CD1c-positive myeloid dendritic cell (primary cell): ENCODE measurements around the gene NRBF2.
"Not testable (repeated sequence)": the region's sequence is repeated elsewhere in the genome, so short reads cannot be mapped to it uniquely, and the experiment has no call there.

ENCODE experiments used
- DNase-seq: peaks from one replicate; pipeline ENCODE4 v3.0.0-alpha.2; 2016; ENCODE audit errors: extremely low spot score

NRBF2 gene

DNA sequence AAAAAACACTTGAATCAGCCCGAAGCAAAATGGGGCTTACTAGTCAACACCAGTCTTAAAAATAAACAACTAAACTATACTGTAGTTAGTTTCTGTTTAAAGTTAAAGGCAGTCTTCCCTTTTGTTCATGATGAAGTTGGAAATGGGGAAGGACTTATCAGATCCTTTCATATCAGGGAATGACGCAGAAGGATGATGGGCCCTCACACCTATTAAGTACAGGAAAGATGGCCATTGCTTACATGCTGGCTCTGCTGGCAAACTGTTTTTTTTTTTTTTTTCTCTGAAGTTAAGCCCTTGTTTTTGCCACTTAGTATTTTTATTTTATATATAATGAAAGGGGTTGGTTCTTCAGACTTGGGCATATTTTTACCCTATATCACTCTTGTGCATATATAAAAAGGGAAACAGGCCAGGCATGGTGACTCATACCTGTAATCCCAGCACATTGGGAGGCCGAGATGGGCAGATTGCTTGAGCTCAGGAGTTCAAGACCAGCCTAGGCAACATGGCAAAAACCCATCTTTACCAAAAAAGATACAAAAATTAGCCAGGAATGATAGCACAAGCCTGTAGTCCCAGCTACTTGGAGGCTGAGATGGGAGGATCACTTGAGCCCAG lies 16.6 kb upstream of the NRBF2 start:
- DNase-seq: no peak

DNA sequence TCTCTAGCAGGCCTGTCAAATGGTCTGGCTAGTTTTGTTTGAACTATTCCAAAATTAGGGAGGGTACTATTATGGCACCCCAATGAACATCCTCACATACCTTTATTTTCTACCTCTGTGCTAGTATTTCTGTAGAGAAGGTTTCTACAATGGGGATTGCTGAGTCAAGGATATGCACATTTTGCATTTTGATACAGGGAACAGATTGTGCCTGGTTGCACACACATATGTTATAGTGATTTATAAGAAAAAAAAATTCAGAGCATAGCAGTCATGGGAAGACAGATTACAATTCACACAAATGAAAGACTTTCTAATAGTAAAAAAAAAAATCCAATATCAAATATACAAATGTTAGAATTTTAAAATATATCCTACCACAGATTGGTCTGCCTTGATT lies 14.1 kb upstream of the NRBF2 start:
- no peak for DNase-seq

DNA sequence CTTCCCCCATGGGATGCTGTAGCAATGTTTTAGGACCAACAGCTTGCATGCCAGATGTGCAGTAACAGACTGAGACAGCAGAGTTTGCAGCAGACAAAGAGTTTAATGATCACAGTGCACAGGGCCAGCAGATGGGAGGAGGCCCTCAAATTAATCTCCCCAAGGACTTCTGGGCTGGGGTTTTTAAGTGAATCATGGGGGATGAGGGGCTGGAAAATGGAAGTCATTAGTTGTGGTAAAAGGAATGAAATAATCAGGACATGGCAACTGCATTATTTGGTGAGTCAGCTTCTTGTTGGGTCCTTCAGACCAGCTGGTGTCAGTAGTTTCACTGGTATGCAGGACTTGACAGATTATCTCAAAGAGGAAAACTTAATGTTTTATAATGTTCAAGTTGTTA lies 12.6 kb upstream of the NRBF2 start:
- DNase-seq: no peak

DNA sequence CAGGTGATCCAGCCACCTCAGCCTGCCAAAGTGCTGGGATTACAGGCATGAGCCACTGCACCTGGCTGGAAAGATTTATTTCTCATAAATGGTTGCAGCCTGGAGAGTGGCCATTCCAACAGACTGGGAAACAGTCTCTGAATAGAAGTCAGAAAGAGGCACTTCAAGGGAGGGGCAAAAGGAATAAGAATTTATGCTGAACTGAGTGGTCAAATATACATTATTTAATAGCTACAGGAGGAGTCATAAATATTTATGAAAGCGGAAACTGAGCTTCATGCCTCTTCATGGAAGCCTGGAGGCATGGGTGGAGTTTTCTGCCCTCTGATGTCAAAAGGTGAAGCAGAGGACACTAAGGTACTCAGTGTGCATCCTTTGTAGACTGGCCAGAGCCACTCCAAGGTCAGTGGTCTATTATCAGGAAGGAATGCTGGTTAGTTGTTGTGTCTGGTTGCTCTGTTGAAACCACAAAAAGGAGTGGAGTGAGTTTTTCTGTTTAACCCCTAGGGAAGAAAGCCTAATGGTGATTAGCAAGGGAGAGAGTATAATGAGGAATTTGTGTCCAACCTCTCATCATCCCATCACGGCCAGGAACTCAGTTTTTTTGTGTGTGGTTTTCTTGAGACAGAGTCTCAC lies 9.3 kb upstream of the NRBF2 start:
- no peak for DNase-seq

DNA sequence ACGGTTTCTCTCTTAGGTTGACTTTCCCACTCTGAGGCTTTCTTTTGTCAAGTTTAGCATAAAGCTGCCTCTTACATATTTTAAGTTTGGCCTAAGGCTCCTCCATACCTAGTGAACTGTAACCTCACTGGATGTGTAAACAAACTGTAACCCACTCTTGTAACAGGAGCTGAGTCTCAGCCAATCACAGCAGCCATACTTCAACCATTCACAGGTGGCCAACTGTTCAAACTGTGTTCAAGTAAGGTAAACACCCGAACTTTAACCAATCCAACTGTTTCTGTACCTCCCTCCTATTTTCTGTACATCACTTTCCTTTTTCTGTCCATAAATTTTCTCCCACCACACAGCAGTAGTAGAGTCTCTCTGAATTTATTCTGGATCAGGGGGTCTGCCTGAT lies 7.7 kb upstream of the NRBF2 start:
- no peak for DNase-seq

DNA sequence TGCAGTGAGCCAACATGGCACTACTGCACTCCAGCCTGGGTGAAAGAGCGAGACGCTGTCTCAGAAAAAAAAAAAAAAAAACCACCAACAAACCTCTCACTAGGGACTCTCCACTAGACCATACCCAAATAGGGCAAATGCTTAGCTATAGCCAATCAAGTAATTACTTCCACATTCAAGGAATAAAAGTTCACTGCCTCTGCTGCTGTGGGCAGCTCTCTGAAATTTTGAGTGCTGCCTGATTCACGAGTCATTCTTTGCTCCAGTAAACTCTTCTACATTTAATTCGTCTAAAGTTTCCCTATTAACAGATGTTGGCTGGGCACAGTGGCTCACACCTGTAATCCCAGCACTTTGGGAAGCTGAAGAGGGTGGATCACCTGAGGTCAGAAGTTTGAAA lies 4.7 kb upstream of the NRBF2 start:
- no peak for DNase-seq

DNA sequence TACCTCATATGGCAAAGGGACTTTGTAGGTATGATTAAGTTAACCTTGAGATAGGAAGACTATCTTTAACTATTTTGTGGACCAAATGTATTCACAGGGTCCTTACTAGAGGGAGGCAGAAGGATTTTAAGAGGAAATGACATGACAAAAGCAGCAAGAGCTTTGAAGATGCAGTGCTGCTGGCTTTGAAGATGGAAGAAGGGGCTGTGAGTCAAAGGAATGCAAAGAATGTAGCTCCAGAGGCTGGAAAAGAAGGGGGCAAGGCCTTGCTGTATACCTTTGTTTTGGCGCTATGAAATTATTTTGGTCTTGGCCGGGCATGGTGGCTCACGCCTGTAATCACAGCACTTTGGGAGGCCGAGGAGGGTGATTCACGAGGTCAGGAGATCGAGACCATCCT lies 3.2 kb upstream of the NRBF2 start:
- DNase-seq: no peak

DNA sequence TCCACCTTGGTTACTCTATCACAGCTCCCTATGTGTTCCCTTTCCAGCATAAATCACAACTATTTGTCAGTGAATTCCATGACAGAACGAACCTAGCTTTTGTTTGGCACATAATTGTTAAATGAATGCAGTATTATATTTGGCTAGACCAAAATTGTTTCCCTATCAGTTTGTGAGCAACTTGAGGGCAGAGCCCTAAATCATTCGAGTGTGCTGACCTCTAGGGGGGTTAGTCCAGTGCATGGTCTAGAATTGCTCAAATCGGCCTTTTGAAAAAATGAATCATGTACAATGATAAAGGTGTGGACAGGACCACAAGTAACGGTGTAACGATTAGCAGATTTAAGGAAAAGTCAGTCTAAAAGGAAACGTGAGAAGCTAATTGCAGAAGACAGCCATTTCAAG lies 475 bp upstream of the NRBF2 start:
- no peak for DNase-seq

DNA sequence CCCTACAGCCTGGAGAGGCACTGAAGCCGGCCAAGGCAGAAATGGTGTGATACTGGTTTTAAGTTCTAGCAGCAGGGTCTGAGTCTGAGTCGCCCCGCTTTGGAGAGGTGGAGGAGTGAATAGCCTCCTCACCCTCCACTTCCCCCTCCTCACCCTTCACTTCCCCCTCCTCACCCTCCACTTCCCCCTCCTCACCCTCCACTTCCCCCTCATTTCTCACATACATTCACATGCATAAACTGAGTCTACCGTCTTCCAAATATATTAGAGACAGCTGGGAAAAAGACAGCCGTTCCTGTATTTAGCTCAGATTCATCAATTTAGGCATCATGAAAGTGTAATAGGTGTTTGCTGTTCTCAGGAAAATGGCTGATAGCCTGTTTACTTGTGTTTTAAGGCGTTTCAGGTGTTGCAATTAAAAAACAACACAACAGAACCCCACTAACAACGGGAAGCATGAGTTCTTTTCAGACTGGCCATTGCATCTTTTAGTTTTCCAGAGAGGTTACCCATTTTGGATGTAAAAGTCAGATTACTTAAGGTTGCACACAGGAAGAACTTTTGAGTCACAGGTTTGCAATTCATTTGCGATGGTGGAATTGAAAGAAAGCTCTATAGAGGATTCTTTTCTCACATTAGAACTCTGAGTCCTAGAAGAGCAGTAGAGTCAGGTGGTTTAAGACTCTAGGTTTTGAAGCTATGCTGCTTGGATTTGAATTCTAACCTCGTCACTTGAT lies 861 bp downstream of the NRBF2 start:
- peak; percentile 64 for DNase-seq

DNA sequence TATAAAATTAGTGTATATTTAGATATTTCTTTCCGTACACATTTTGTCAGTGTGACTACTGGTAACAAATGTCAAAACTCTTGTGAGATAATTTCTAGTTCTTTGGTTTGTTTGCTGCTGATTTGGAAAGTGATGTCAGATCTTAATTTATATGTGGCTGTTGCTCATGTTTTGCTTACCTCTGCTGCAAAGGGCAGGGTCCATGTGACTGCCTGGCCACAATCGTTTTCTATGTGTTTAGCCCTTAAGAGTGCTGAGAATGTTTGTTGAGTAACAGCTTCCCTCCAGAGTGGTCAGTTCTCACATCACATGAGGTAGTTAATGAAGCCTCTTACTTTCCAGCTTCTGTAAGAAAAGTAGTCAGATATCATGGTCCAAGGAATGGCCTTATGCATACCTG lies 4.2 kb downstream of the NRBF2 start:
- peak; percentile 35 for DNase-seq

DNA sequence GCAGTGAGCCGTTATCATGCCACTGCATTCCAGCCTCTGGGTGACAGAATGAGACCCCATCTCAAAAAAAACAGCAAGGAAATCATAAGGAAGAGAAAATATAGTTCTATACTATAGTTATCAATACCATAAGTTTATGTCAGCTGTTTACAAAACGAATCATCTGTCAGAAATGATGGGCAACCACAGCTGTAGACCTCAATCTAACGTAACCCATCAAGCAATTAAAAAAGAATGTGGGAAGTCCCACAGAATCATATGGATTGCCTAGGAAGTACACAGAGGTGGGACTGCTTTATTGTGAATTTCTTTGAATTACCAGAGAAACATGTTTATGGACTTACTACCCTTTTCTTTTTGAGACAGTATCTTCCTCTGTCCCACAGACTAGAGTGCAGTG lies 6.9 kb downstream of the NRBF2 start:
- DNase-seq: no peak

DNA sequence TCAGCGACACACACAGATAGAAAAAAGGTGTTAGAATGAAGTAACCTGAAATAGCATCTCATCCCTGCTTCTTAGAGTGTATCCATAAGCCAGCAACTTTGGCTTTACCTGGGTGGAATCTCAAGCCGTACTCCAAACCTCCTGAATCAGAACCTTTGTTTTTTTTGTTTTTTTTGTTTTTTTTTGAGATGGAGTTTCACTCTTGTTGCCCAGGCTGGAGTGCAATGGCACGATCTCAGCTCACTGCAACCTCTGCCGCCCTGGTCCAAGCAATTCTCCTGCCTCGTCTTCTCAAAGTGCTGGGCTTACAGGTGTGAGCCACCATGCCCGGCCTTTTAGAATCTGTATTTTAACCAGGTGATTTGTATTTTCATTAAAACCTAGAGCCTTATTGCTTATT lies 9.0 kb downstream of the NRBF2 start:
- no peak for DNase-seq

DNA sequence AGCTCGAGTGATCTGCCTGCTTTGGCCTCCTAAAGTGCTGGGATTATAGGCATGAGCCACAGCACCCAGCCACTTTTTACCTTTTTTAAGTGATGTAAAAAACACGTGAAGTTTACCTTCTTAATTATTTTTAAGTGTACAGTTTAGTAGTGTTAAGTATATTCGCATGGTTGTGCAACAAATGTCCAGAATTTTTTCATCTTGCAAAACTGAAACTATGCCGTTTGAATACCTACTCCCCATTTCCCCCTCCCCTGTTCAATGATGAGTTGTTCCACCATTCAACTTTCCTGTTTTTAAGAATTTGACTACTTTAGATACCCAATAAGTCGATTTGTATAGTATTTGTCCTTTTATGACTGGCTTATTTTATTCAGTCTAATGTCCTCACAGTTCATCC lies 10.9 kb downstream of the NRBF2 start:
- DNase-seq: peak; percentile 21

DNA sequence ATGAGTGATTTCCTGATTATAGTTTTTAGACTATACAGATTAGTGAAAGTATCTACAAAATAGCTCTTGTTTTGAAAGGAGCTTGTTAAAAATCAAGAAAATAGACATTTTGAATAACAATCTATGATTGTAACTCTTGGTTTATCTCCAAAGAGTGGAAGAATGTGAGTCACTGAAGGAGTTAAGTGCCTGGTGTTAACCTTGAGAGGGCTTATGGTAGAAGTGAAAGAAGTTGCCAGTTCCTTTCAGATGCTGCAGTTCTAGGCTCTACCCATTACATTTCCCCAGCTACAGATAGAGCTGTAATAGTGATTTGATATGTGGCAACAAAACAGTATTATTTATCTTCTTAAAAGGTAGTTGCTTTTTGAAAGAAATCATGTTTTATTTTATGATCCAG lies 12.7 kb downstream of the NRBF2 start:
- DNase-seq: no peak

DNA sequence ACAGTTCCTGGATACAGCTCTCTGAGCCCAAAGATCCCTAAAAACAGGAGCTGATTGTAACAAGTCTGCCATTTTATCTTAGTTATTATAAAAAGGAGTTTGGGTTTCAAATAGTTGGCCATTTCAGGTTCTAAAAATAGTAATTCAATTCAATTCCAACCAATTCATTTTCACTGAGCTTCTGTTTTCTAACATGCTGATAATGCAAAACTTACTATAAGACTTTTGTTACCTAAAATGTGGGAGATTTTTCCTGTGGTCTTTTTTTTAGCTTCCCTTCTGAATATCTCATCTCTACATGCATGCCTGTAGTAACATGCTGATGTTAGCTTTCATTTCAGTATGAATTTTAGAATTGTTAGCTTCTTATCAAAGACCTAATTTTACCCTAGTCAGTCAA lies 13.4 kb downstream of the NRBF2 start:
- no peak for DNase-seq

DNA sequence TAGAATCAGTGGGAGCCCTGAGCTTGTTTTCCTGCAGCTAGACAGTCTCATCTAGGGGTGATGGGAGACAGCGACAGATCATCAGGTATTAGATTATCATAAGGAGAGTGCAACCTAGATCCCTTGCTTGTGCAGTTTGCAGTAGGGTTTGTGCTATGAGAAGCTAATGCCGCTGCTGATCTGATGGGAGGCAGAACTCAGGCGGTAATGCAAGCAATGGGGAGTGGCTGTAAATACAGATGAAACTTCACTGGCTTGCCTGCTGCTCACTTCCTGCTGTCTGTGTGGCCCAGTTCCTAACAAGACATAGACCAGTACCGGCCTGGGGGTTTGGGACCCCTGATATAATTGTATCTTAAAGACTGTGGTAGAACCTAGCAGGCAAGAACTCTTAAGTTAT lies 17.6 kb downstream of the NRBF2 start:
- no peak for DNase-seq

DNA sequence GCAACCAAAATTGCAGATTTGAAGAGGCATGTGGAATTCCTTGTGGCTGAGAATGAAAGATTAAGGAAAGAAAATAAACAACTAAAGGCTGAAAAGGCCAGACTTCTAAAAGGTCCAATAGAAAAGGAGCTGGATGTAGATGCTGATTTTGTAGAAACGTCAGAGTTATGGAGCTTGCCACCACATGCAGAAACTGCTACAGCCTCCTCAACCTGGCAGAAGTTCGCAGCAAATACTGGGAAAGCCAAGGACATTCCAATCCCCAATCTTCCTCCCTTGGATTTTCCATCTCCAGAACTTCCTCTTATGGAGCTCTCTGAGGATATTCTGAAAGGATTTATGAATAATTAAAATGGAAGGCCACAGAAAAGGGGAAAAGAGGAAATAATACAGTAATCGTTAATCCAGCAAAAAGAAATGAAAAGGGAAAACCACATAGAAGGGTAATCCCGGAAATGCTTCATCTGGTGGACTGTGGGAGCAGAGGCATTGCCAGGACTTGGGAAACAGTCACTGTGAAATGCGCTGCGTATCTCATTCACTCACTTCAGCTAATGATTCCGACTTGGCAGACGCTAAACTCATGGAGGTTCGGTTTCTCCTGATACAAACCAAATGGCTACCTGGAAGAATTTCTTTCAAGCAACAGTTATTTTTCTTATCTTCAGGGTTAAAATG lies 20.9 kb downstream of the NRBF2 start:
- DNase-seq: not testable (repeated sequence)

DNA sequence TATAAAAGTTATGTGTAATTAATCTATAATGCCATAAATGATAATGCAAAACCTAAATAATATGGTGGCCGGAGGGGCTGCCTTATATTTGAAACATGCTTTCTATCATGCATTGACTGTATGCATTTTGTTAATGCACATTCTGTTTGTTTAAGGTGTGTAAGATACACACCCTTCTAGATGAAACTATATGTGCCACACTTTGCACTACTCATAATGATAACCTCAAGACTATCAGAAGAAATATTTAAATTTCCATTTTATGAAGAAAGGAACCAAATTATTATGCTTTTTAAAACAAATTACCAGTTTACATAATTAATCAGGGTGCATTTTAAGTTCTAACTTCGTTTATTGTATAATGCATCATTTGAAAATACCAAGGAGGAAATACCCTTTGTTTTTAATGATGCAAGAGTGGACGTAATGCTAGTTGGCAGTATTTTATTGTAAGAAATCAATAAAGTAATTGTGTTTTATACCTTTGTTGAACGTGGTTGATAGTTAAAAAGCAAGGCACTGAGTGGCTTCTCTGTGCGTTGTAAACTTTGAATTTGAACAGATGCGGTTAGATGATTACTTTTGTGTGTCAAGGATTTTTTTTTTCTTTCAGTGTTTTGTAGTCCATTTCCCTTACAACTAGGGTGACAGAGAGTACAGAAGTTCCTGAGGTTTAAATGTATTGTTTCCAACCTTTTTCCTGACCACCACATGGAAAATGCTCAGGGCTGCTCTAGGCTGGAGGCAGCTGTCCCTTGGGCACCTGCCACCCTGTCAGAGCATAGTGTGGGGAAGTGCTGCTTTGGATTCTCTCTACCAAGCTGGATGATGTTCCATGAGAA lies 21.6 kb downstream of the NRBF2 start:
- no peak for DNase-seq

DNA sequence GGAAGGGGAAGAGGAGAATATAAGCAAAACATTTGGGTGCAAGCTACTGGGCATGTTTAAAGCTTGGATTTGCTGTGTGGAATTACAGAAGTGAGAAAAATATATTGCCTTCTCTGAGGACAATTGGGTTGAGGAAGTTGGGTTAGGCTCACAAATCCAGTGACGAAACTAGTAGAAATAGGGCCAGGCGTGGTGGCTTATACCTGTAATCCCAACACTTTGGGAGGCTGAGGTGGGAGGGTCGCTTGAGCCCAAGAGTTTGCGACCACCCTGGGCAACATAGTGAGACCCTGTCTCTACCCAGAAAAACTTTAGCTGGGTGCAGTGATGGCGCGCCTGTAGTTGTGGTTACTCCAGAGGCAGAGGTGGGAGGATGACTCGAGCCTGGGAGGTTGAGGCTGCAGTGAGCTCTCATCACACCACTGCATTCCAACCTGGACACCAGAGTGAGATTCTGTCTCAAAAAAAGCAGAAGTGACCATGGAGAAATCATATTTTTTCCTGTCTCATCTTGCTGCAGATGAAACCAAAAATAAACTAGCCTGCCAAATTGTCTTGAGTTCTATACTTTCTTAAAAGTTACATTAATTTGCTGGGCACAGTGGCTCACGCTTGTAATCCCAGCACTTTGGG lies 22.4 kb downstream of the NRBF2 start:
- peak; percentile 73 for DNase-seq

DNA sequence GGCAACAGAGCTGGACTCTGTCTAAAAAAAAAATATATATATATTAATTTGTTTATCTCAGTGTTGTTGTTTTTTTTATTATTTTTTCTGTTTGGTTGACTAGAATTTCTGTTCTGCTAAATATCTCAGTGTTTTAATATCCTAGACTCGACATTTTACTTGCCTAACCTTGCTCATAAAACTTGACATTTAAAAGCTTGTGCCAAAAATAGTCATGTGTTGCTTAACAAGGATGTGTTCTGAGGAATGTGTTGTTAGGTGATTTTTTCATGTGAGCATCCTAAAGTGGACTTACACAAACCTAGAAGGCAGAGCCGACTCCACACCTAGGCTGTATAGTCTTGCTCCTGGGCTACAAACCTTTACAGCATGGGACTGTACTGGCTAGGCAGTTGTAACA lies 23.1 kb downstream of the NRBF2 start:
- no peak for DNase-seq

DNA sequence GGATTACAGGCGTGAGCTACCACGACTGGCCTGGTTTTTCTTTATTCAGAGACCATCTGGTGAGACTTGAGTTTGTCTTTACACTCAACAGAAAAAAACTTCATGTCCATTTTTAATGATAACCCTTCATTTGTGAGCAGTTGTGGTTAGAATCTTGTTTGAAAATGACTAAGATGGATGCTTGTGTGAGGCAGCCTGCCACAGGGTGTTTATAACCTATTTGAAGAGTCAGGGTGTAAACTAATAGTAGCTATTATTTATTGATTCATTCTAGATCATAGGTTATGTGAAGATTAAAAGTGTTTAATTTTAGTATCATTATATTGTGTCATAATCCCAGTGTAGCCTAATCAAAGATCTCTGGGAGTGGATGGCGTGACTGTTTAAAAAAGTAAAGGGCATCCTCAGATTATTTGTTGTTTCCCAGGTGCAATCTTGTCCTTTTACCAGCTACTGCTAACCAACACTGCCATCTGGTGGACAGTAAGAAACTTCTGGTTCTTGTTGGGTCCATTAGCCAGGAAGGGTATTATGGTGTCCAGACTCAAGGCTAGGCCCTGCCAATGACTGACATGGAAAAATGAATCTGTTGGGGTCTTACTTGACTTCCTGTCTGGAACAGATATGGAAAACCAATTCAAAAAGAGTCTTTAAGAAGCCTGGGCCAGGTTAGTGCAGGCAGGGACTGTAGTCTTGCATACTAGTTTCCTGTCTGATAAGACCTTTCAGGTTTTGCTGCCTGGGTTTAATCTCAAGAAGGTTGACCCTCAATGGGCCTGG lies 24.9 kb downstream of the NRBF2 start:
- DNase-seq: peak; percentile 79
